Hematopoietic multipotent progenitor cell treated with erythropoietin and hydrocortisone succinate and interleukin-3 and kit ligand, for 4 days (in vitro differentiated cells): ENCODE measurements around the gene NUTM1.

ENCODE experiments used
- DNase-seq: peaks from one replicate; pipeline ENCODE4 v3.0.0-alpha.2; 2015

The NUTM1 gene

GRCh38 chr15:34342737-34343575 lies at the start of gene NUTM1, which contains the start of gene NOP10:
Gene NUTM1, plus strand, starts transcription at chr15:34343315. Its CDS starts 382 bp downstream, at chr15:34343697.
Gene NOP10, minus strand, starts transcription at chr15:34343136. Its CDS starts 63 bp downstream, at chr15:34343073.
- peak; percentile 97 for DNase-seq

GRCh38 chr15:34297059-34297458 lies 46.1 kb upstream of the NUTM1 start:
- DNase-seq: no peak

GRCh38 chr15:34301058-34301457 lies 42.1 kb upstream of the NUTM1 start:
- DNase-seq: no peak

- DNase-seq: no peak
These were observed 38.5 kb upstream of the NUTM1 start for GRCh38 chr15:34304613-34305012.

GRCh38 chr15:34311563-34311962 lies 31.6 kb upstream of the NUTM1 start:
- peak; percentile 83 for DNase-seq

GRCh38 chr15:34314491-34315490 lies 28.3 kb upstream of the NUTM1 start:
- peak; percentile 54 for DNase-seq

GRCh38 chr15:34318277-34319079 lies 24.6 kb upstream of the NUTM1 start:
- peak; percentile 88 for DNase-seq

- DNase-seq: no peak
These were observed 19.9 kb upstream of the NUTM1 start for GRCh38 chr15:34323217-34323616.

GRCh38 chr15:34324933-34325332 lies 18.2 kb upstream of the NUTM1 start:
- no peak for DNase-seq

- DNase-seq: no peak
These were observed 17.7 kb upstream of the NUTM1 start for GRCh38 chr15:34325368-34325767.

- DNase-seq: no peak
These were observed 15.2 kb upstream of the NUTM1 start for GRCh38 chr15:34327906-34328305.

- no peak for DNase-seq
These were observed 14.1 kb upstream of the NUTM1 start for GRCh38 chr15:34329006-34329405.

- no peak for DNase-seq
These were observed 12.8 kb upstream of the NUTM1 start for GRCh38 chr15:34330279-34330678.

GRCh38 chr15:34331809-34332208 lies 11.3 kb upstream of the NUTM1 start:
- DNase-seq: peak; percentile 96

- peak; percentile 55 for DNase-seq
These were observed 10.5 kb upstream of the NUTM1 start for GRCh38 chr15:34332553-34333120.

GRCh38 chr15:34334672-34335071 lies 8.4 kb upstream of the NUTM1 start:
- DNase-seq: peak; percentile 41

- DNase-seq: peak; percentile 73
These were observed 7.7 kb upstream of the NUTM1 start for GRCh38 chr15:34335176-34336032.

GRCh38 chr15:34336231-34336990 lies 6.7 kb upstream of the NUTM1 start:
- DNase-seq: peak; percentile 57

- peak; percentile 61 for DNase-seq
These were observed 6.0 kb upstream of the NUTM1 start for GRCh38 chr15:34336991-34337556.
